ENCODE data around the gene TSC22D1. TPM values are rescaled to one million over a fixed set of nuclear protein-coding genes. Genes with fewer than 3 reads are reported as not detected.

Gene TSC22D1
- total and polyA plus RNA-seq, 2 of the 4 experiments (the other 2 are of a cell fraction) = 30.8 to 42.2 TPM

GRCh38 chr13:44423824-44424223 lies 152.3 kb downstream of the TSC22D1 start:
- WGBS, 2 experiments (ENCODE audit: extremely low coverage in 2 of 2, insufficient read length in 1 of 2) = no CpG with 5 or more reads among the region's 5 CpGs
- Histone ChIP-seq H3K4me2 (ENCODE audit: low read depth, low read length) (no peak overlapping the region), H3K27me3 (ENCODE audit: control insufficient read depth, insufficient read depth, low read length) (peaks cover 9% of the 10 kb centered on the region; the same call in 1 of the 2 replicates), H2BK20ac (ENCODE audit: low read depth, low read length) (no peak overlapping the region), H3K23ac (ENCODE audit: low read depth, low read length) (no peak overlapping the region), H4K5ac (ENCODE audit: low read depth, low read length) (no peak overlapping the region), H3K9me1 (ENCODE audit: insufficient read depth, low read length) (no peaks in the 10 kb centered on the region), H3K9me3 (ENCODE audit: control insufficient read depth, insufficient read depth, low read length) (no peaks in the 10 kb centered on the region), H2BK15ac (ENCODE audit: low read depth, low read length) (no peak overlapping the region), H2AK5ac (ENCODE audit: low read depth, low read length) (no peak overlapping the region), H3K56ac (ENCODE audit: extremely low read depth, insufficient read depth, low read length) (no peak overlapping the region), H3K27ac (ENCODE audit: insufficient read depth, low read length) (no peak overlapping the region), H2BK5ac (ENCODE audit: low read depth, low read length, poor library complexity, severe bottlenecking) (no peak overlapping the region), H4K91ac (ENCODE audit: insufficient read depth, low read depth, low read length) (no peak overlapping the region), H2AK9ac (replicated peaks; ENCODE audit: low read depth, low read length, poor library complexity) (no peak overlapping the region), H3K36me3 (ENCODE audit: control insufficient read depth, insufficient read depth, low read length) (no peaks in the 10 kb centered on the region), H2AFZ (replicated peaks; ENCODE audit: low read length, poor library complexity) (no peak overlapping the region), H4K8ac (ENCODE audit: low read depth in 2 of 2, low read length in 2 of 2) (no peak overlapping the region), H4K20me1 (ENCODE audit: insufficient read depth, low read length) (no peaks in the 10 kb centered on the region), H3K4me3 (ENCODE audit: insufficient read depth, low read depth, low read length) (no peak overlapping the region), H3K18ac (ENCODE audit: low read depth, low read length) (no peak overlapping the region), H3K14ac (replicated peaks; ENCODE audit: low read depth, low read length) (no peak overlapping the region), H3K4me1 (ENCODE audit: control insufficient read depth, insufficient read depth, low read length) (no peaks in the 10 kb centered on the region), H2BK120ac (ENCODE audit: low read depth, low read length) (no peak overlapping the region), H3K4ac (ENCODE audit: low read depth, low read length) (no peak overlapping the region), H3K9ac (ENCODE audit: low read depth, low read length) (no peak overlapping the region), H3K79me1 (ENCODE audit: low read depth in 1 of 2, low read length in 2 of 2) (no peaks in the 10 kb centered on the region)
- ATAC-seq (ENCODE audit: low read depth) (no peak), DNase-seq (no peak)
- ChIA-PET POLR2A (ENCODE audit: unreplicated experiment) (no interaction called here), CTCF (no interaction called here)
- in situ Hi-C loops (cut with MboI; ENCODE audit: low sequenced_read_pairs) = no loop called here
- dilution Hi-C loops (cut with HindIII; ENCODE audit: low sequenced_read_pairs, unreplicated experiment) = no loop called here
- no peak for TF ChIP-seq MAZ (IDR thresholded peaks at IDR 0.05; ENCODE audit: borderline replicate concordance, low read depth, low read length)
- no TSS peak for BruUV-seq (replicated peaks)
- intact Hi-C loops (cut with micrococcal nuclease) = no loop called here

Measured in IMR-90 (cell line).